Smooth muscle cell (in vitro differentiated cells): Measurements from ENCODE around the gene LYPD4. TPM values are rescaled to one million over a fixed set of nuclear protein-coding genes. Genes with fewer than 3 reads are reported as not detected.
A peak's percentile ranks its signal among the peaks of the same experiment; 100 is the strongest.

Source experiments
- DNase-seq: peaks from one replicate; lab custom pipeline; 2025; ENCODE audit not compliant: unreplicated experiment; lab: John Stamatoyannopoulos, UW
- H2AFZ ChIP-seq: fragments of 200-600 bp; sonication (generic); 2 replicates; pipeline ENCODE4 v1.6.0; 2016; ENCODE audit warnings: antibody characterized with exemption, low read depth, mild to moderate bottlenecking
- H3F3A ChIP-seq: fragments of 200-600 bp; sonication (generic); 2 replicates; pipeline ENCODE4 v1.6.0; 2017; ENCODE audit warnings: antibody characterized with exemption, low read depth
- H3K27ac ChIP-seq: fragments of 200-600 bp; sonication (generic); 2 replicates; pipeline ENCODE4 v1.5.1; 2016; ENCODE audit warnings: low read depth, mild to moderate bottlenecking
- H3K27me3 ChIP-seq: fragments of 200-600 bp; sonication (generic); 2 replicates; pipeline ENCODE4 v1.6.1; 2016; ENCODE audit warnings: low read depth, mild to moderate bottlenecking
- H3K36me3 ChIP-seq: fragments of 200-600 bp; sonication (generic); 2 replicates; pipeline ENCODE4 v1.5.1; 2016; ENCODE audit warnings: low read depth
- H3K4me1 ChIP-seq: fragments of 200-600 bp; sonication (generic); 2 replicates; pipeline ENCODE4 v1.5.1; 2016; ENCODE audit warnings: low read depth
- H3K4me2 ChIP-seq: fragments of 200-600 bp; sonication (generic); 2 replicates; pipeline ENCODE4 v1.6.0; 2016; ENCODE audit warnings: mild to moderate bottlenecking
- H3K4me3 ChIP-seq: fragments of 200-600 bp; sonication (generic); 2 replicates; pipeline ENCODE4 v1.5.1; 2016; ENCODE audit warnings: mild to moderate bottlenecking
- H3K79me2 ChIP-seq: fragments of 200-600 bp; sonication (generic); 2 replicates; pipeline ENCODE4 v1.6.0; 2016; ENCODE audit warnings: low read depth, mild to moderate bottlenecking
- H3K9ac ChIP-seq: fragments of 200-600 bp; sonication (generic); 2 replicates; pipeline ENCODE4 v1.6.0; 2016; ENCODE audit warnings: low read depth
- H3K9me3 ChIP-seq: fragments of 200-600 bp; sonication (generic); replicated peaks from 2 replicates; pipeline ENCODE4 v1.5.1; 2016; ENCODE audit warnings: low read depth
- H4K20me1 ChIP-seq: fragments of 200-600 bp; sonication (generic); 2 replicates; pipeline ENCODE4 v1.6.0; 2016; ENCODE audit warnings: low read depth
- CTCF ChIP-seq: fragments of 200-600 bp; sonication (generic); IDR thresholded peaks from 2 replicates; pipeline ENCODE4 v1.5.1; 2017; ENCODE audit warnings: borderline replicate concordance, mild to moderate bottlenecking, antibody characterized with exemption; ENCODE audit not compliant: insufficient read depth, poor library complexity, severe bottlenecking
- WGBS: methylation state at CpG from one replicate; pipeline ENCODE4 v1.1.7; 2016; ENCODE audit warnings: low lambda C conversion rate; 5-methylcytosine and 5-hydroxymethylcytosine counted together
- polyA plus RNA-seq: library from polyadenylated mRNA; unstranded; fragments of >200 nt; fragmentation: Nextera tagmentation; extraction: Ambion mirVana; gene quantifications from 2 replicates; pipeline ENCODE4 v1.2.1, GENCODE V29; 2016
- total RNA-seq: library from RNA; depleted of rRNA; stranded (reverse); fragments of >200 nt; gene quantifications from 2 replicates; pipeline ENCODE4 v1.2.3, GENCODE V29; 2014

The LYPD4 gene
- total and polyA plus RNA-seq, 2 experiments from 2014 or later, result not detected

GRCh38 chr19:41799444-41800000 lies 45.0 kb downstream of the LYPD4 start:
- no peaks in the 10 kb centered on the region for H3K9me3 ChIP-seq
- no peaks in the 10 kb centered on the region for H3K79me2 ChIP-seq
- no peaks in the 10 kb centered on the region for H4K20me1 ChIP-seq
- no peak overlapping the region for H3K9ac ChIP-seq
- TF ChIP-seq CTCF, result no peak
- H3K4me1 ChIP-seq, result no peaks in the 10 kb centered on the region
- H3K27ac ChIP-seq, result no peak overlapping the region
- H3K4me3 ChIP-seq, result no peak overlapping the region
- 73% methylated on average over 9 of the region's 9 CpGs for WGBS
- DNase-seq, result no peak
- H3K4me2 ChIP-seq, result no peak overlapping the region
- H3K36me3 ChIP-seq, result no peaks in the 10 kb centered on the region
- H2AFZ ChIP-seq, result no peak overlapping the region
- H3K27me3 ChIP-seq, result no peaks in the 10 kb centered on the region
- no peaks in the 10 kb centered on the region for H3F3A ChIP-seq

- no peaks in the 10 kb centered on the region for H3K79me2 ChIP-seq
- no peaks in the 10 kb centered on the region for H3F3A ChIP-seq
- no peak for DNase-seq
- H3K9me3 ChIP-seq, result no peaks in the 10 kb centered on the region
- no peak for TF ChIP-seq CTCF
- no peaks in the 10 kb centered on the region for H4K20me1 ChIP-seq
- no peak overlapping the region for H3K27ac ChIP-seq
- no peak overlapping the region for H3K9ac ChIP-seq
- H3K4me3 ChIP-seq, result no peak overlapping the region
- no peaks in the 10 kb centered on the region for H3K4me1 ChIP-seq
- H3K36me3 ChIP-seq, result no peaks in the 10 kb centered on the region
- no peaks in the 10 kb centered on the region for H3K27me3 ChIP-seq
- WGBS, result 93% methylated on average over 1 of the region's 1 CpG
- H2AFZ ChIP-seq, result no peak overlapping the region
- H3K4me2 ChIP-seq, result no peak overlapping the region
Measured at GRCh38 chr19:41796901-41797300, 47.6 kb downstream of the LYPD4 start.

GRCh38 chr19:41796362-41796761 lies 48.1 kb downstream of the LYPD4 start, which contains the start of gene CEACAM3:
CEACAM3 (plus strand) TSS chr19:41796587; CDS start chr19:41796678, 91 bp downstream.
- no peak for TF ChIP-seq CTCF
- H3K9ac ChIP-seq, result no peak within 1 kb of the TSS
- H3K36me3 ChIP-seq, result no peaks in the 10 kb centered on the region
- no peak within 1 kb of the TSS for H3K4me3 ChIP-seq
- no peak within 1 kb of the TSS for H2AFZ ChIP-seq
- H3F3A ChIP-seq, result no peaks in the 10 kb centered on the region
- no peak within 1 kb of the TSS for H3K4me2 ChIP-seq
- no peak for DNase-seq
- no peaks in the 10 kb centered on the region for H3K79me2 ChIP-seq
- no peaks in the 10 kb centered on the region for H4K20me1 ChIP-seq
- H3K4me1 ChIP-seq, result no peaks in the 10 kb centered on the region
- no peaks in the 10 kb centered on the region for H3K27me3 ChIP-seq
- no peaks in the 10 kb centered on the region for H3K9me3 ChIP-seq
- no peak within 1 kb of the TSS for H3K27ac ChIP-seq

GRCh38 chr19:41795031-41795461 lies 49.4 kb downstream of the LYPD4 start:
- peak; percentile 67 for TF ChIP-seq CTCF
- no peak for DNase-seq

More at GRCh38 chr19:41795031-41795461, 49.4 kb downstream of the LYPD4 start:
- Histone ChIP-seq H3K9ac (no peak overlapping the region), H3K36me3 (no peaks in the 10 kb centered on the region), H3K9me3 (no peaks in the 10 kb centered on the region), H3K4me3 (no peak overlapping the region), H3K27me3 (no peaks in the 10 kb centered on the region), H3K4me2 (no peak overlapping the region), H3K27ac (no peak overlapping the region), H4K20me1 (no peaks in the 10 kb centered on the region), H3K79me2 (no peaks in the 10 kb centered on the region), H3F3A (no peaks in the 10 kb centered on the region), H2AFZ (no peak overlapping the region), H3K4me1 (no peaks in the 10 kb centered on the region)
- WGBS, result 46% methylated on average over 5 of the region's 5 CpGs
